ENCODE data around the gene ZC3H18.

DNA sequence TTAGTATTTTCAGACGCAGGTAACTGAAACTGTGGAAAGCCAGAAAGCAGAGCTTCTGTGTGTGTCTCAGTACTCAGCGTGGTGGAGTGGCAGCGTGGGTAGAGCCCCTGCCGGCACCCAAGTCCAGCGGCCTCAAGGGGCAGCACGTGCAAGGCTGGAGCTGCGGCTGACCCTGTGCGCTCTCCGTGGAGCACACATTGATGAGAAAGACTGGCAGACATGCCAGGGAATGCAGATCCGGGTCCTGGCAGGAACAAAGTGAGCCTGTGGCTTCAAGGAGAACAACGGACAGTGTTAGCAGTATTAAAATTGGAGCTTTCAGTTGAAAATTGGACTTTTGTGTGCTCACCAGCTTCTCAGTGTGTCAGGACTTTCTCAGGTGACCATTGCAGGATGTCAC is 23.3 kb downstream of the ZC3H18 start:
- TF ChIP-seq, protein P1, sequence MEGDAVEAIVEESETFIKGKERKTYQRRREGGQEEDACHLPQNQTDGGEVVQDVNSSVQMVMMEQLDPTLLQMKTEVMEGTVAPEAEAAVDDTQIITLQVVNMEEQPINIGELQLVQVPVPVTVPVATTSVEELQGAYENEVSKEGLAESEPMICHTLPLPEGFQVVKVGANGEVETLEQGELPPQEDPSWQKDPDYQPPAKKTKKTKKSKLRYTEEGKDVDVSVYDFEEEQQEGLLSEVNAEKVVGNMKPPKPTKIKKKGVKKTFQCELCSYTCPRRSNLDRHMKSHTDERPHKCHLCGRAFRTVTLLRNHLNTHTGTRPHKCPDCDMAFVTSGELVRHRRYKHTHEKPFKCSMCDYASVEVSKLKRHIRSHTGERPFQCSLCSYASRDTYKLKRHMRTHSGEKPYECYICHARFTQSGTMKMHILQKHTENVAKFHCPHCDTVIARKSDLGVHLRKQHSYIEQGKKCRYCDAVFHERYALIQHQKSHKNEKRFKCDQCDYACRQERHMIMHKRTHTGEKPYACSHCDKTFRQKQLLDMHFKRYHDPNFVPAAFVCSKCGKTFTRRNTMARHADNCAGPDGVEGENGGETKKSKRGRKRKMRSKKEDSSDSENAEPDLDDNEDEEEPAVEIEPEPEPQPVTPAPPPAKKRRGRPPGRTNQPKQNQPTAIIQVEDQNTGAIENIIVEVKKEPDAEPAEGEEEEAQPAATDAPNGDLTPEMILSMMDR (IDR thresholded peaks at IDR 0.05; ENCODE audit: low read length): no peak
- TF ChIP-seq EZH2 (optimal IDR thresholded peaks at IDR 0.05; ENCODE audit: low read depth, low read length): no peak
- TF ChIP-seq EZH2phosphoT487 (IDR thresholded peaks at IDR 0.05; ENCODE audit: low read length): no peak

Data from MM.1S (cell line).